Measurements from ENCODE around the gene SNRNP40. TPM values are rescaled to one million over a fixed set of nuclear protein-coding genes. Genes with fewer than 3 reads are reported as not detected.

SNRNP40 gene
- total RNA-seq (2014; rRNA removed; shearing (Covaris generic)) (190 and 202 TPM in 2 replicates), total RNA-seq (2022) (99.9 and 101 TPM in 2 replicates), Bru-seq, nascent RNA (percentile 85 among the genes with signal in this experiment), BruChase-seq, experiment 1, labeled RNA remaining after a 6-hour chase (percentile 80 among the genes with signal in this experiment), BruChase-seq, experiment 2, labeled RNA remaining after a 2-hour chase (percentile 78 among the genes with signal in this experiment)
- long read RNA-seq, transcript SNRNP40-201 (10 exons, 1,597 nt) = major isoform, 200 of 216 reads
- long read RNA-seq, partial matches to known transcripts = 1 of 216 reads
- long read RNA-seq, other reads (novel, unspliced or antisense) = 13 of 216 reads

- H3K36me3 ChIP-seq (ENCODE audit: insufficient read depth, low read length) = peaks cover 35% of the 10 kb centered on the region
- H3K4me1 ChIP-seq (ENCODE audit: insufficient read depth, low read length, poor library complexity, severe bottlenecking) = peaks cover 25% of the 10 kb centered on the region
- H2AFZ ChIP-seq (ENCODE audit: low read length) = peak within 1 kb of the TSS; percentile 53
- ChIA-PET POLR2A (interaction anchor here (0.6 to 1.5 kb wide), 9 partner anchors 11 to 232 kb away, joined by 3 to 9 read pairs (median 3); no protein-coding TSS in a partner anchor), CTCF (ENCODE audit: unreplicated experiment) (interaction anchor here (0.6 kb wide), 1 partner anchor 128 kb away, joined by 3 read pairs; no protein-coding TSS in a partner anchor)
- TF ChIP-seq CTCF (conservative IDR thresholded peaks at IDR 0.05; ENCODE audit: low read length) (0 out of 2 replicates have a peak, but pooled peaks have one; percentile 39), EZH2phosphoT487 (IDR thresholded peaks at IDR 0.05; ENCODE audit: borderline replicate concordance, low read depth, low read length) (no peak)
- H3K9me3 ChIP-seq (ENCODE audit: low read length) = no peaks in the 10 kb centered on the region
- H3K27ac ChIP-seq (ENCODE audit: low read depth, low read length, poor library complexity, severe bottlenecking) = peak within 1 kb of the TSS; percentile 67
- peak within 1 kb of the TSS; percentile 90 for H3K4me3 ChIP-seq (ENCODE audit: low read depth, low read length, poor library complexity, severe bottlenecking)
- intact Hi-C loops (cut with micrococcal nuclease; ENCODE audit: unreplicated experiment) = loop anchor here (2.0 kb wide), 1 partner anchor 126 kb away; no protein-coding TSS in a partner anchor
- H3K4me2 ChIP-seq (ENCODE audit: low read length) = peak within 1 kb of the TSS; percentile 96
- H4K20me1 ChIP-seq (ENCODE audit: insufficient read depth, low read length) = no peaks in the 10 kb centered on the region
- DNase-seq (ENCODE audit: low spot score) = peak; percentile 99
- no TSS peak for BruUV-seq (replicated peaks)
- H3K9me2 ChIP-seq (ENCODE audit: insufficient read depth, low read length) = no peaks in the 10 kb centered on the region
- H3K79me2 ChIP-seq (ENCODE audit: insufficient read depth, low read depth, low read length) = peaks cover 75% of the 10 kb centered on the region
Measured at GRCh38 chr1:31296486-31297276, at the start of gene SNRNP40, which contains the start of gene ZCCHC17. TSS of gene SNRNP40 (minus strand) at chr1:31296788. CDS start at chr1:31296751, 37 bp downstream. TSS of gene ZCCHC17 (plus strand) at chr1:31297032. CDS start at chr1:31310099, 13,067 bp downstream.

DNA sequence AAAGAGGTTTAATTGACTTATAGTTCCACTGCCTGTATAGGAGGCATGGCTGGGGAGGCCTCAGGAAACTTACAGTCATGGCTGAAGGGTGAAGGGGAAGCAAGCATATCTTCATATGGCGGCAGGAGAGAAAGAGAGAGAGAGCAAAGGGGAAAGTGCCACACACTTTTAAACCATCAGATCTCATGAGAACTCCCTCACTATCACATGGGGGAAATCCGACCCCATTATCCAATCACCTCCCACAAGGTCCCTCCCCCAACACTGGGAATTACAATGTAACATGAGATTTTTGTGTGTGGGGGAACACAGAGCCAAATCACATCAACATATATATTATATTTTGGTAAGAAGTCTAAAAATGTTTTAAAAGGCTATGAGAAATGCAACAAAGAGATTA is 49.0 kb upstream of the SNRNP40 start:
- POLR2A ChIA-PET = no interaction called here

More for the DNA sequence above, 49.0 kb upstream of the SNRNP40 start:
- Histone ChIP-seq H4K20me1 (ENCODE audit: insufficient read depth, low read length) (no peaks in the 10 kb centered on the region), H3K79me2 (ENCODE audit: insufficient read depth, low read depth, low read length) (no peaks in the 10 kb centered on the region), H3K4me3 (ENCODE audit: low read depth, low read length, poor library complexity, severe bottlenecking) (no peak overlapping the region), H3K9me2 (ENCODE audit: insufficient read depth, low read length) (no peaks in the 10 kb centered on the region), H3K27ac (ENCODE audit: low read depth, low read length, poor library complexity, severe bottlenecking) (no peak overlapping the region), H3K4me1 (ENCODE audit: insufficient read depth, low read length, poor library complexity, severe bottlenecking) (peaks cover 18% of the 10 kb centered on the region), H2AFZ (ENCODE audit: low read length) (no peak overlapping the region), H3K4me2 (ENCODE audit: low read length) (no peak overlapping the region), H3K36me3 (ENCODE audit: insufficient read depth, low read length) (peaks cover 33% of the 10 kb centered on the region; the same call in 1 of the 2 replicates), H3K9me3 (ENCODE audit: low read length) (no peaks in the 10 kb centered on the region)
- no TSS peak for BruUV-seq (replicated peaks)
- no peak for DNase-seq (ENCODE audit: low spot score)
- intact Hi-C loops (cut with micrococcal nuclease; ENCODE audit: unreplicated experiment) = no loop called here
- TF ChIP-seq CTCF (conservative IDR thresholded peaks at IDR 0.05; ENCODE audit: low read length) = no peak
- CTCF ChIA-PET (ENCODE audit: unreplicated experiment) = no interaction called here

Data from OCI-LY7 (cell line).